Posterior cingulate gyrus (tissue), 11 donors: Measurements from ENCODE around the gene OSBPL3.
"Not testable (repeated sequence)": the region's sequence is repeated elsewhere in the genome, so short reads cannot be mapped to it uniquely, and the experiment has no call there.

ENCODE experiments used
- DNase-seq, 10 donors: peaks; one replicate each; pipeline versions ENCODE4 v3.0.0 to v3.0.0-alpha.2; 2020 to 2021; ENCODE audit warnings: mixed read lengths in 3 of 10
- intact Hi-C: fragments of 100-400 bp; cut with DNase I; formaldehyde crosslinking; loops from one replicate; pipeline ENCODE4 v1.15.1; 2023

OSBPL3 gene, protein sequence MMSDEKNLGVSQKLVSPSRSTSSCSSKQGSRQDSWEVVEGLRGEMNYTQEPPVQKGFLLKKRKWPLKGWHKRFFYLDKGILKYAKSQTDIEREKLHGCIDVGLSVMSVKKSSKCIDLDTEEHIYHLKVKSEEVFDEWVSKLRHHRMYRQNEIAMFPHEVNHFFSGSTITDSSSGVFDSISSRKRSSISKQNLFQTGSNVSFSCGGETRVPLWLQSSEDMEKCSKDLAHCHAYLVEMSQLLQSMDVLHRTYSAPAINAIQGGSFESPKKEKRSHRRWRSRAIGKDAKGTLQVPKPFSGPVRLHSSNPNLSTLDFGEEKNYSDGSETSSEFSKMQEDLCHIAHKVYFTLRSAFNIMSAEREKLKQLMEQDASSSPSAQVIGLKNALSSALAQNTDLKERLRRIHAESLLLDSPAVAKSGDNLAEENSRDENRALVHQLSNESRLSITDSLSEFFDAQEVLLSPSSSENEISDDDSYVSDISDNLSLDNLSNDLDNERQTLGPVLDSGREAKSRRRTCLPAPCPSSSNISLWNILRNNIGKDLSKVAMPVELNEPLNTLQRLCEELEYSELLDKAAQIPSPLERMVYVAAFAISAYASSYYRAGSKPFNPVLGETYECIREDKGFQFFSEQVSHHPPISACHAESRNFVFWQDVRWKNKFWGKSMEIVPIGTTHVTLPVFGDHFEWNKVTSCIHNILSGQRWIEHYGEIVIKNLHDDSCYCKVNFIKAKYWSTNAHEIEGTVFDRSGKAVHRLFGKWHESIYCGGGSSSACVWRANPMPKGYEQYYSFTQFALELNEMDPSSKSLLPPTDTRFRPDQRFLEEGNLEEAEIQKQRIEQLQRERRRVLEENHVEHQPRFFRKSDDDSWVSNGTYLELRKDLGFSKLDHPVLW

GRCh38 chr7:24979863-24980533, at the start of gene OSBPL3:
TSS of gene OSBPL3 (minus strand) at chr7:24980178. CDS start at chr7:24892472, 87,706 bp downstream.
- peak; percentile 93 to 99 (median 96) for DNase-seq
- intact Hi-C loops: loop anchor here (2.0 kb wide), 2 partner anchors 159 to 223 kb away; partner anchors contain the start of gene GSDME

DNA sequence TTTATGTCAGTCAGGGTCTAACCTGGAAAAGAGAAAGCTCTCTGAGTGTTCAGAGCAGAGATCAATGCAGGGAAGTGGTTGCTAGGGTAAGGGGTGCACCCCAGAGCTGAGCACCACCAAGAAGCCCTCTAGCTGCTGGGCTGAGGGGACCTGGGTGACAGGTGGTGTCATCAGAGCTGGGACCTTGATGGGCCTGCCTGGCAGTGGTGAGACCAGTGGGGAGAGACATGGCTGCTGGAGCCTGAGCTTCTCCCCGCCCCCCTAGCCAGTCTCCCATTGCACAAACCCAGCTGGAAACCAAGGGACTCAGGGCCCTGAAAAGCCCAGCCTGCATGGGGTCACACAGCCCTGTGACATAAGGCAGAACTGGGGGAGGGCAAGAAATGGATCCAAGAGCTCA, 49.1 kb upstream of the OSBPL3 start:
- intact Hi-C loops: no loop called here
- no peak for DNase-seq

DNA sequence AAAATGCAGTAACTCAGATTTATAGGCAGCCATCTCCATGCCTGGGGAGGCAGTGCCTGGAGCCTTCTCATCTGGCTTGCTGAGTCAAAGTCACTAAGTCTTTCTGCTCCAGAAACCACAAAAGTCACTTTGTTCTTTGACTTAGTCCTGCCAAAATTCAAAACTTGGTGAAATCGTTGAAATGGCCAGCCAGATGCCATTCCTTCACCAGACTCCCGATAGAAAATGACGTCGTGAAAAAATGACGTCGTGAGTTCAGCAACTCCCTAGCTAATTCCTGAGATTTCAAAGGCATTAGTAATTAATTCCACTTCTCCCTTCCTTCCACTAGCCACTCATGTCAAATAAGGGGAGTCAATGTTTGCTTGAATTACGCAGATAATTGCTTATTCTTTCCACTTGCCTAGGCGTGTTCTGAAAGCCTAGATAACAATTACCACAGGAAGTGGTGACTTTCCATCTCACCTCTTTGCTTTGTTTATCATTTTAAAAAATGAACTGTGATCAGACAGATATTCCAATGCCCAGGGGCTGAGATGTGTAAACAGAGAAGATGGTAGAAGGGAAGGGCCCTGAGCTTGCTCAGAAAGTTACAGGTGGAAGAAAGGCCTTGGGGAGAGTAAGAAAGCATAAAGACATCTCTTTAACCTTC, 48.5 kb upstream of the OSBPL3 start:
- no peak for DNase-seq
- intact Hi-C loops: no loop called here

DNA sequence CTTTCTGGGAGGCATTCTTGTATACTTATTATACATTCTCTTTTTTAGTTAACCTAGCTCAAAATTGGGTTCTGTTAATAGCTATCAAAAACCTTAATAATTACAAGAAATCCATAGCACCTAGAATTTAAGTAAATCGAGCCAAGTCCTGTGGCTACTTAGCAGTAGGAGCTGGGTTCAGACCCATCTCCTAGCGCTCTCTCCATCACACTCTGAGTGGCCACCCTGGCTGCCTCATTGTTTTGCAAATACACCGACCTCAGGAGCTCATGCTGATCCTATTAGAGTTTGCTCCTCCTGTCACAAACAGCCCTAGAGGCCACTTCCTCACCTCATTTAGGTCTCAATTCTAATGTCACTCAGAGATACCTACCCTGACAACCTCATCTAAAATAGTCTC, 46.2 kb upstream of the OSBPL3 start:
- intact Hi-C loops: no loop called here
- no peak for DNase-seq

DNA sequence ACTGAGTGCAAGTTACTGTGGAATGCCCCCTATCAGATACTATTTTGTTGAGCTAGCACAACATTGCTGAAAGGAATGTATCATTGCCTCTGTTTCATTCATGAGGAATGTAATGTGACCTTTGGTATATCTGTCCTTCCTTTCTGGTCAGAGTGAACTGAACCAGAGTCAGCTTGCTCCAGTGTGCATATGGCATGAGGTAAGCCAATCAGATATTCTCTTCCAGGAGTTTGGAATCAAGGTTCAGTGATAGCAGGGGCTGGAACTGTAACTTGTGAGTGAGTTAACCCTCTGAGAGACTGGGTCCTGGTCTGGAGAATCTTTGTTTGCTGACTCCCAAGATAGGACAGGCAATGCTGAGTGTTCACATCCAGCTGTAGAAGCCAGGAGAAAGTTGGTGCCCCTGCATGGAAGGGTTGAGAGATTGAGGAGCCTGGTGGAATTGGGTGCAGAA, 45.3 kb upstream of the OSBPL3 start:
- no peak for DNase-seq
- intact Hi-C loops: no loop called here

- DNase-seq: no peak
- intact Hi-C loops: no loop called here
Measured at GRCh38 chr7:25024066-25024465, 44.1 kb upstream of the OSBPL3 start.

- intact Hi-C loops, DNase-seq: not testable (repeated sequence)
Measured at GRCh38 chr7:25017671-25018070, 37.7 kb upstream of the OSBPL3 start.

GRCh38 chr7:25014756-25015155, 34.8 kb upstream of the OSBPL3 start:
- intact Hi-C loops: no loop called here
- no peak for DNase-seq

- not testable (repeated sequence) for DNase-seq
Measured at GRCh38 chr7:25012710-25013109, 32.7 kb upstream of the OSBPL3 start.

GRCh38 chr7:25012254-25012653, 32.3 kb upstream of the OSBPL3 start:
- intact Hi-C loops: no loop called here
- no peak for DNase-seq

More at GRCh38 chr7:25012710-25013109, 32.7 kb upstream of the OSBPL3 start:
- intact Hi-C loops: not testable (repeated sequence)

DNA sequence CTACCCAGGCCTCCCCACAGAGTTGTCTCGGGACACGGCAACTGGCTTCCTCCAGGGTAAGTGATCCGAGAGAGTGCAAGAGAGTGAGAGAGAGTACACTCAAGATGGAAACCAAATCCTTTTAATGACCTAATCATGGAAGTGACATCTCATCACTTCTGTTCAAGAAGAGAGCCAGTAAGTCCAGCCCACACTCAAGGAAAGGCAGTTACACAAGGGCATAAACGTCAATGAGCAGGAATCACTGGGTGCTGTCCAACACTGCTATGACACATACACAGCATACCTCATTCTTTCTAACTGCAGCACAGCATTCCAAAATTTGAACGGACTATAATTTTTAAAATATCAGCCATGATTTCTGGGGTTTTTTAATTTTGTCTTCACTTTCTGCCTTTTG, 29.3 kb upstream of the OSBPL3 start:
- intact Hi-C loops: no loop called here

DNA sequence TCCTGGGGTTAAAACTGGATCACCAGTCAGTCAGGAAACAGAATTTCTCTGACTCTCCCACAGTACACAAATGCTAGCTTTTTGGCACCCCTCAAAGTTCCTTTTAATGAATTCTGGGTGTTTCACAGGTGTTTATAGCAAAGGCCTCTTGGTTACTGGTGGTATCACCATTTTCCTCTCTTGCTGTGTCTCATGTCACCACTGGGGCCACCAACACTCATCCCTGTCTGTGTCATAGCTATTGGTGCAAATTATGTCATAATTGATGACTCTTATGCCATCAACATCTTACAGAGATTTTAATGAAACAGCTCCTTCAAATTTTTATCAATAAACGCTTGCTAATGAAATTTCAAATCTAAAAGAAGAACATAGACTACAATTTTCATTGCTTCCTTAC, 27.7 kb upstream of the OSBPL3 start:
- no peak for DNase-seq
- intact Hi-C loops: no loop called here

More for the DNA sequence above, 29.3 kb upstream of the OSBPL3 start:
- no peak for DNase-seq

- intact Hi-C loops: no loop called here
- DNase-seq: no peak
Measured at GRCh38 chr7:25006276-25006675, 26.3 kb upstream of the OSBPL3 start.

DNA sequence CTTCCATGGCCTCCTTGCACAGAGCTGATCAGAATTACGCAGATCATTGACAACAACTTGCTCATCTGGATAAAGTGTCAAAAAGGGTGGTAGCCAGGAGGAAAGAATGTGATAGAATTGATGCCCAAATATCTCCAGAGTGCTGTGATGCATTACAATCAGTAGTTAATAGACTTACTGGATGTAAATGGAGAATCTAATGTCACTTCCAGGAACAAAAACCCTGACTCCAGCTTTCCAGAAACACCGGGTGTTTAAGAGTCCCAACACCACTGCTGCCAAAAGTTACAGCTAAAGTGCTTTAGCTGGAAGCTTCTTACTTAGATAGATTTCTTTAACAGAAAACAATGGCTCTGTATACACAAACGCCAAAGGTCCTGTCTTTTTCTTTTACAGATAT, 25.7 kb upstream of the OSBPL3 start:
- no peak for DNase-seq
- intact Hi-C loops: no loop called here

GRCh38 chr7:25002786-25003185, 22.8 kb upstream of the OSBPL3 start:
- intact Hi-C loops: no loop called here
- DNase-seq: no peak

DNA sequence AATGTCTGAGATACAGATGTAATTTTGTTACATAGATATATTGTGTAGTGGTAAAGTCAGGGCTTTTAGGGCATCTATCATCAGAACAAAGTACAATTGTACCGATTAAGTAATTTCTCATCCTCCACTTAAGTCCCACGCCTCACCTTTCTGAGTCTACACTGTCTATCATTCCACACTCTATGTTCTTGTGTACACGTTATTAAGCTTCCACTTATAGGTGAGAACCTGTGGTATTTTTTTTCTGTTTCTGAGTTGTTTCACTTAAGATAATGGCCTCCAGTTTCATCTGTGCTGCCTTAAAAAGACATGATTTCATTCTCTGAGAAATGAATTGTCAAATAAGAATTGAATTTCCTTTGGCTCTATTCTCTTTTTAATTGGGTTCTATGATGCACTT, 15.5 kb upstream of the OSBPL3 start:
- DNase-seq: no peak
- intact Hi-C loops: no loop called here

- DNase-seq: no peak
- intact Hi-C loops: no loop called here
Measured at GRCh38 chr7:24992314-24992713, 12.3 kb upstream of the OSBPL3 start.

GRCh38 chr7:24991353-24991752, 11.4 kb upstream of the OSBPL3 start:
- DNase-seq: no peak
- intact Hi-C loops: no loop called here

- intact Hi-C loops: no loop called here
- DNase-seq: no peak
Measured at GRCh38 chr7:24987331-24987842, 7.4 kb upstream of the OSBPL3 start.

DNA sequence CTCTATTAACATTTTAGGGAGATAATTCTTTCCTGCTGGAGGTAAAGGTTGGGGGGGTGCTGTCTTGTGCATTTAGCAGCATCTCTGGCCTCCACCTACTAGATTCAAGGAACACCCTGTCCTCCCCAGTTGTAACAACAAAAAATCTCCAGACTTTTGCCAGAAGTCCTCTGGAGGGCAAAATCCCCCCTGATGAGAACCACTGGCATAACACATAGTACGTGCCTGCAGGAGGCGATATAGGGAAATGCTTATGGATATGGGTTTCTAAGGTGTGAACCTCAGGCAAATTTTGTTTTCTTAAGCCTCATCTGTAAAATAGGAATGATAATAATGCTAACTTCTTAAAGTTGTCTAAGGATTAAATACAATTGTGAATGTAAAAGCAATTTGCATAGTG, 2.9 kb upstream of the OSBPL3 start:
- no peak for DNase-seq
- intact Hi-C loops: no loop called here
